Peyer's patch (tissue), 4 donors: ENCODE results near the gene MRPL4. TPM values are rescaled to one million over a fixed set of nuclear protein-coding genes. Genes with fewer than 3 reads are reported as not detected.

Source experiments
- DNase-seq, 3 donors: peaks; one replicate each; pipeline ENCODE4 v3.0.0-alpha.2; 2017 to 2019
- H3K27ac ChIP-seq, 4 donors: fragments of 200-600 bp; sonication (generic); one replicate each; pipeline ENCODE4 v1.5.1; 2016 to 2019
- H3K27me3 ChIP-seq, 2 donors: fragments of 200-600 bp; sonication (generic); one replicate each; pipeline ENCODE4 v1.5.1; 2019
- H3K36me3 ChIP-seq, 3 donors: fragments of 200-600 bp; sonication (generic); one replicate each; pipeline ENCODE4 v1.5.1; 2016 to 2019
- H3K4me1 ChIP-seq, 4 donors: fragments of 200-600 bp; sonication (generic); one replicate each; pipeline ENCODE4 v1.5.1; 2016 to 2019
- H3K4me3 ChIP-seq, 4 donors: fragments of 200-600 bp; sonication (generic); 1 replicate in 3 of 4; 2 replicates in 1 of 4; pipeline ENCODE4 v1.5.1; 2016 to 2019; ENCODE audit warnings: mild to moderate bottlenecking in 1 of 4
- H3K9me3 ChIP-seq, 4 donors: fragments of 200-600 bp; sonication (generic); one replicate each; pipeline ENCODE4 v1.5.1; 2016 to 2019; ENCODE audit warnings: mild to moderate bottlenecking in 1 of 4
- POLR2A ChIP-seq, 2 donors: fragments of 450-650 bp; IDR thresholded peaks; one replicate each; pipeline ENCODE4 v1.5.1; 2017; ENCODE audit warnings: antibody characterized with exemption in 2 of 2, mild to moderate bottlenecking in 2 of 2, moderate library complexity in 2 of 2
- total RNA-seq, 4 donors: library from RNA; depleted of rRNA; stranded (reverse); fragments of >200 nt; gene quantifications; one replicate each; pipeline ENCODE4 v1.1.0, GENCODE V29; 2016
- TF ChIP-seq, protein P1 (sequence below), 6 experiments: fragments of 450-650 bp in 4 of 6; fragments of 200-600 bp in 2 of 6; sonication (generic) in 1 of 6; IDR thresholded peaks; one replicate each; pipeline ENCODE4 v1.5.1; 2017 to 2019; ENCODE audit warnings: antibody characterized with exemption in 6 of 6, mild to moderate bottlenecking in 3 of 6, moderate library complexity in 1 of 6

The MRPL4 gene
- total RNA-seq, 4 donors from 2014 or later: 43.8 to 49.6 (median 45.3) TPM

DNA sequence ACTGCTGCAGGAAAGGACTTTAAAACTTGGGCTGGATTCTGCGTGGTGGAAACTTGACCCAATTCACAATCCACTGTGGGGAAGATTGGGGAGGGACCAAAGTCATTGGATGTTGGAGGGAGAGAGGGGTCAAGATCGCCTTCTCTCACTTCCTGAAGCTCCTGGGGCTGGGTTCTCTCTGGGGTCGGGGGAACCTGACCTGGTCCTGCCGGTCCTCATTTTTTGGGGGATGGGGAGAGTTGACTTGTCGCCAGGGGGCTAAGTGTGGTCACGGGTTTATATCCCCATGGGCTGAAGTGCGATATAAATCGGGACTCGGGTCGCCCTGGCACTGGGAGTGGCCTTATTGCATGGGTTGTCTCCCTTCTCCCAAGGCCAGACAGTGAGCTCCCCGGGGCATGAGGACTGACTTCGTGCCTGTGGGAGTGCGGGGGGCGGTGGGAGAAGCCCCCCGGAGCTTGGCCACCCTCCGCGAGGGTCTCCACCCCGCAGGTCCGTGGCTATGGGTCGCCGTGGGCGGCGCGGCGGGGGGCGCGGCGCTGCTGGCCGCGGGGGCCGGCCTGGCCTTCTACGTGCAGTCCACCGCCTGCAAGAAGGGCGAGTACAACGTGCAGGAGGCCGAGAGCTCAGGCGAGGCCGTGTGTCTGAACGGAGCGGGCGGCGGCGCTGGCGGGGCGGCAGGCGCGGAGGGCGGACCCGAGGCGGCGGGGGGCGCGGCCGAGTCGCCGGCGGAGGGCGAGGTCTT, 44.0 kb downstream of the MRPL4 start:
- no peaks in the 10 kb centered on the region for H3K9me3 ChIP-seq
- H3K27ac ChIP-seq: no peak overlapping the region
- peak in 1 of 3 donors; percentile 49 for DNase-seq
- peaks cover 0 to 49% (median 33%) of the 10 kb centered on the region in 4 donors for H3K4me1 ChIP-seq
- H3K36me3 ChIP-seq: no peaks in the 10 kb centered on the region
- peaks cover 0 to 44% of the 10 kb centered on the region in 2 donors for H3K27me3 ChIP-seq
- peak overlapping the region; percentile 24 to 46 (median 37) for H3K4me3 ChIP-seq
- no peak for TF ChIP-seq POLR2A (IDR thresholded peaks at IDR 0.05)
- TF ChIP-seq, protein P1, sequence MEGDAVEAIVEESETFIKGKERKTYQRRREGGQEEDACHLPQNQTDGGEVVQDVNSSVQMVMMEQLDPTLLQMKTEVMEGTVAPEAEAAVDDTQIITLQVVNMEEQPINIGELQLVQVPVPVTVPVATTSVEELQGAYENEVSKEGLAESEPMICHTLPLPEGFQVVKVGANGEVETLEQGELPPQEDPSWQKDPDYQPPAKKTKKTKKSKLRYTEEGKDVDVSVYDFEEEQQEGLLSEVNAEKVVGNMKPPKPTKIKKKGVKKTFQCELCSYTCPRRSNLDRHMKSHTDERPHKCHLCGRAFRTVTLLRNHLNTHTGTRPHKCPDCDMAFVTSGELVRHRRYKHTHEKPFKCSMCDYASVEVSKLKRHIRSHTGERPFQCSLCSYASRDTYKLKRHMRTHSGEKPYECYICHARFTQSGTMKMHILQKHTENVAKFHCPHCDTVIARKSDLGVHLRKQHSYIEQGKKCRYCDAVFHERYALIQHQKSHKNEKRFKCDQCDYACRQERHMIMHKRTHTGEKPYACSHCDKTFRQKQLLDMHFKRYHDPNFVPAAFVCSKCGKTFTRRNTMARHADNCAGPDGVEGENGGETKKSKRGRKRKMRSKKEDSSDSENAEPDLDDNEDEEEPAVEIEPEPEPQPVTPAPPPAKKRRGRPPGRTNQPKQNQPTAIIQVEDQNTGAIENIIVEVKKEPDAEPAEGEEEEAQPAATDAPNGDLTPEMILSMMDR (IDR thresholded peaks at IDR 0.05): no peak

DNA sequence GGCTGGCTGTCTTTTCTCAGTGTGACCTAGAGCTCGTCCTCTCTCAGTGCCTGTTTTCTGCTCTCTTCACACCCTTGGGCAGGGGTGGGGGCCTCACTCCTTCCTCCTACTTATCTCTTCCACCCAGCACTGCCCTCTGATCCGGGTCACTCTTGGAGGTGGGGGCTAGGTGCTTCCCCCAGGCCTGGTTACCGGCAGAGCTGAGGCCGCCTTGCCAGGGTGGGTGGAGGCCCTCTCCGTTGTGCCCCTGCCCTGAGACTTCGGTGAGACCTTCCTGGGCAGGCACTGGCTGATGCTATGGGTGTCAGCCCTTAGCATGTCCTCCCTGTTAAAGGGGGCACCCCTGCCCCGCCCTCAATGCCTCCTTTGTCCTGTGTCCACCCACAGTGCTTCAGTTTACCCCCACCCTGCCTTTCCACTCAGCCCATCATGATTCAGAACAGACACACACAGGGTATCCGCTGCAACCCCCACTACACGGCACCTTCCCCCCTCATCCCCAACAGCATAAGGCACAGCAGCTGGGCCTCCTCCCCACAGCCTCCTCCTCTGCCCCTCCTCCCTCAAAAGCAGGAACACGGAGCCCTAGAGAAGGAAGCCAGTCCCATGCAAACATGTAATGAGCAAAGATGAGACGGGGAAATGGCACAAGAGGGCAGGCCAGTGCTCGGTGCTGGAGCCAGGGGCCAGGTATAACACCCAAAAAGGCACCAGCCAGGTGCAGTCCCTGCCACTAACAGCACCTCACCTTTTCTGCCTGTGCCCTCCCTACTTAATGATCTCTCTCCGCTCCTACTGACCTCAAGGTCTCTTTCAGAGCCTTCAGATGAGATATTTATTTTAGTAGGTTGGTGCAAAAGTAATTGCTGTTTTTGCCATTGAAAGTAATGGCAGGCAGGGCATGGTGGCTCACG, 47.8 kb downstream of the MRPL4 start:
- peaks cover 0 to 12% of the 10 kb centered on the region in 2 donors for H3K27me3 ChIP-seq
- no peak overlapping the region for H3K4me3 ChIP-seq
- TF ChIP-seq, protein P1 (IDR thresholded peaks at IDR 0.05): no peak
- TF ChIP-seq POLR2A (IDR thresholded peaks at IDR 0.05): no peak
- no peak for DNase-seq
- no peaks in the 10 kb centered on the region for H3K9me3 ChIP-seq
- H3K4me1 ChIP-seq: peaks cover 0 to 15% (median 13%) of the 10 kb centered on the region in 4 donors
- no peaks in the 10 kb centered on the region for H3K36me3 ChIP-seq
- no peak overlapping the region for H3K27ac ChIP-seq

DNA sequence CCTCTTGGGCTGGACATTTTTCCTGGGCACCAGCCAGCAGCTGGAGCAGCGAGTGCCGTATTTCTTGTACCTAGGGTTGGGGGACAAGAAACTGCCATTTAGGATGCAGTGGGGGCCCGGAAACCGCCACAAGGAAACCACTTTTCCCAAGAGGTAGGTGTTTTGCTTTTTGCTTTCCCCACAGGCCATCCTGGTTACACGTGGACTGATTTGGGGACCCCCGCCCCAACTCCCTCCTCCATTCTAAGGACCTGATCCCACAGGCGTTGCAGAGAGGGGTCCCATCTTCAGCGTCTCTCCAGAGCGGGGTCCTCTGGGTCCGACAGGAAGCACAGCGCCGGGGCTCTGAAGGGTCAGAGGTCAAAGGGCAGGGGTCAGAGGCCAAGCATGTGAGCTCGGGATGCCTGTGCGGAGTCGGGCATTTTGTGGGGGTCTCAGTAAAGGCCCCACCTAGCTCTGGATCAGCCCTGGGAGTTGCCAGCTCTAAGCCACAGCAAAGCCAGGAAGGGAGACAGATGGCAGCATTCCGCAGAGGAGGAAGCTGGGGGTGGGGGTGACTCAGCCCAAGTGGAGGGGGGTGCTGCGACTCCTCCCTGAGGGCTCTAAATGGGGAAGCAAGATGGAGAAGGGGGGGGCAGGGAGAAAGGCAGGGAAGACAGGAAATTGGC, 53.3 kb downstream of the MRPL4 start:
- Histone ChIP-seq H3K27me3 (no peaks in the 10 kb centered on the region), H3K4me1 (no peaks in the 10 kb centered on the region), H3K4me3 (no peak overlapping the region), H3K36me3 (no peaks in the 10 kb centered on the region), H3K9me3 (no peaks in the 10 kb centered on the region), H3K27ac (no peak overlapping the region)
- no peak for TF ChIP-seq POLR2A (IDR thresholded peaks at IDR 0.05)
- TF ChIP-seq, protein P1 (IDR thresholded peaks at IDR 0.05): no peak
- no peak for DNase-seq

DNA sequence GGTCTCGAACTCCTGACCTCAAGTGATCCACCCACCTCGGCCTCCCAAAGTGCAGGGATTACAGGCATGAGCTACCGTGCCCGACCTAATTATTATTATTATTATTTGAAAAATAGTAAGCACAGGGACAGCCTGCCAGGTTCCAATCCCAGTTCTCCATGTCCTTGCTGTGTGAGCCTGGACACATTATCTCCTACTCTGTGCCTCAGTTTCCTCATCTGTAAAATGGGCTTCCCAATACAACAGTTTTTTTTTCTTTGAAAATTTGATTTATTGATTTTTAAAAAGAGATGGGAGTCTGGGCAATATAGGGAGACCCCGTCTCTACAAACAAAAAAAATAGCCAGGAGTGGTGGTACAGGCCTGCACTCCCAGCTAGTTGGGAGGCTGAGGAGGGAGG, 54.3 kb downstream of the MRPL4 start:
- H3K36me3 ChIP-seq: no peaks in the 10 kb centered on the region
- no peak overlapping the region for H3K4me3 ChIP-seq
- H3K4me1 ChIP-seq: no peaks in the 10 kb centered on the region
- no peaks in the 10 kb centered on the region for H3K9me3 ChIP-seq
- H3K27ac ChIP-seq: no peak overlapping the region
- DNase-seq: no peak
- TF ChIP-seq, protein P1 (IDR thresholded peaks at IDR 0.05): no peak
- no peak for TF ChIP-seq POLR2A (IDR thresholded peaks at IDR 0.05)
- no peaks in the 10 kb centered on the region for H3K27me3 ChIP-seq

DNA sequence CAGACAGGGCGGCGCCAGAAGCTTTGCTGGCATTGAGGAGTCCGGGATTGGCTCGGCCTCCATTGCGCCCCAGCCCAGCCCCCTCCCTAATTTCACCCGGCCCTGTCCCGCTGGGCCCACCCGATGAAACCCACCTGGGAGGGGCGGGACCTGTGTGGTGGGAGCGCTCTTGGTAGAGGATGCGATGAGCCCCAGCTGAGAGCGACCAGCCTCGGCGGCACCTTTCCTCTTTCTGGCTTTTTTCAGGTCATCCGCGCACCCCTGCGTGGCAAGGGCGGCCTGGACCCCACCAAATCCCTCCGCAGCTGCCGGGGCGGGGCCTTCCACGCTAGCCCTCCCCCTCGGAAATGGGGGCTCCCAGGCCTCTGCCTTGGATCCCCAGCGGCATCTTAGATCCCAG, 57.4 kb downstream of the MRPL4 start, which contains the start of gene ZGLP1:
ZGLP1 (minus strand) TSS at position 393 of the 400 bp plus-strand sequence.
- no peak within 1 kb of the TSS for H3K4me3 ChIP-seq
- DNase-seq: no peak
- no peak within 1 kb of the TSS for H3K27ac ChIP-seq
- H3K27me3 ChIP-seq: no peaks in the 10 kb centered on the region
- H3K36me3 ChIP-seq: no peaks in the 10 kb centered on the region
- TF ChIP-seq, protein P1 (IDR thresholded peaks at IDR 0.05): no peak
- no peak for TF ChIP-seq POLR2A (IDR thresholded peaks at IDR 0.05)
- H3K4me1 ChIP-seq: peaks cover 0 to 2% (median 0%) of the 10 kb centered on the region in 4 donors
- no peaks in the 10 kb centered on the region for H3K9me3 ChIP-seq
